ENCODE measurements around the gene BTBD17.

BTBD17 gene

GRCh38 chr17:74332763-74333283, 28.8 kb downstream of the BTBD17 start:
- DNase-seq = no peak

- DNase-seq = no peak
Observed at GRCh38 chr17:74332017-74332650, 29.5 kb downstream of the BTBD17 start.

GRCh38 chr17:74330446-74330845, 31.2 kb downstream of the BTBD17 start:
- DNase-seq = no peak

GRCh38 chr17:74329378-74329777, 32.3 kb downstream of the BTBD17 start:
- DNase-seq = no peak

- no peak for DNase-seq
Observed at GRCh38 chr17:74328487-74328886, 33.2 kb downstream of the BTBD17 start.

GRCh38 chr17:74326506-74326905, 35.2 kb downstream of the BTBD17 start:
- no peak for DNase-seq

- no peak for DNase-seq
Observed at GRCh38 chr17:74325743-74326379, 35.8 kb downstream of the BTBD17 start, which contains the start of gene KIF19. Gene KIF19 (plus strand): TSS chr17:74326226. CDS start chr17:74326350, 124 bp downstream.

- no peak for DNase-seq
Observed at GRCh38 chr17:74325376-74325742, 36.3 kb downstream of the BTBD17 start.

- DNase-seq = no peak
Observed at GRCh38 chr17:74324521-74324920, 37.1 kb downstream of the BTBD17 start.

GRCh38 chr17:74318391-74318790, 43.3 kb downstream of the BTBD17 start:
- DNase-seq = no peak

GRCh38 chr17:74317071-74317470, 44.6 kb downstream of the BTBD17 start:
- no peak for DNase-seq

GRCh38 chr17:74316220-74316619, 45.4 kb downstream of the BTBD17 start:
- DNase-seq = no peak

GRCh38 chr17:74314877-74315276, 46.8 kb downstream of the BTBD17 start:
- no peak for DNase-seq

- no peak for DNase-seq
Observed at GRCh38 chr17:74309902-74310301, 51.8 kb downstream of the BTBD17 start.

- DNase-seq = no peak
Observed at GRCh38 chr17:74307984-74308773, 53.5 kb downstream of the BTBD17 start.

Measured in fibroblast of skin of right quadriceps (primary cell).